Amygdala (tissue), 56 donors: ENCODE measurements around the gene FEZF1.
A peak's percentile ranks its signal among the peaks of the same experiment; 100 is the strongest.

Experiments used
- DNase-seq, 56 donors: peaks; one replicate each; lab custom pipeline; 2025; lab: John Stamatoyannopoulos, UW

Gene FEZF1

DNA sequence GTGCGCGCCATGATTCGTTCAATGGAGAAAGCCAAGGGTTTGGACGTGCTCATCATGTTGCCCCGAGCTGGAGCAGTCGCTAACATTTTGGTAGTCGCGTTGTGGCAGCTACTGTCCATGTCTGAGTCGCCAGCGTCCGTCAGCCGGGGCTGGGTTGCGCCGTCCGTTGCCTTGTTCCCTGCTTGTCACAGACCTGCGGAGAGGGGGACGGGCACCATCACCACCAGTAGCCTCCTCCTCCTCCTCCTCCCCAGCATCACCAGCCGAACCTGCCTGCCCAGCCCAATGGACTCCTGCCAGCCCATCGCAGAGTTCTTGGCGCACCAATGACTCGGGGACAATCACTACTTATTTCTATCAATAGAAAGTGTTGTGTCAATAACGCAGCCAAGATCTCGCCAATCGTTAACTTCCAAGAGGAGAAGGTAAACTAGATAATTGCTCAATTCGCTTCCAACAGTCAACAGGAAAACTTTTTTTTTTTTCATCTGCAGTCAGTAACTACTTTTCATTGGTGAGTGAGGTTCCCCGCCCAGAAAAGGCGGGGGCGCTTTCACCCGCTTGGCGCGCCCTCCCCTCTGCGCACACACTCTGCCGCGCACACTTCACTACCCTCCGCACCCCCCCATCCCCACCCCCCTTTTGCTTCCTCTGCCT, at the start of gene FEZF1:
TSS of gene FEZF1 (minus strand) at position 432 of the 657 bp plus-strand sequence. CDS start at position 119, 313 bp downstream.
- DNase-seq = peak in 11 of 56 donors; percentile 28 to 62 (median 40)

DNA sequence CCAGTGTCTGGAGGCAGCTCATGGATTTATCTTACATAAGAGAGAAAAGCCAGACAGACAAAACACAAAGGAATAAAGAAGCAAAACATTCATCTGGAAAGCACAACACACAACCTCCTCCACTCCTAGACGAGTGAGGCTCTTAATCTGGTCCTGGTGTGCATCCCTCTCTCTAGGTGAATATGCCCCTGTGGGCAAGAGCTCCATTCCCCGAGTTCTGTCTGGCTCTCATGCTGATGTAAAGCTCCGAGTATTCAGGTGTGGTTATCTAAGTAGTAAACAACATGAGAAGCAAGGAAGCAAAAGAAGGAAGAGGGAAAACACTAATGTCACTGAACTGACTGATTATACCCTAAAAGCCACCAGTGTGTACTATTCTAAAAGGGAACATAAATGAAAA, 47.9 kb upstream of the FEZF1 start:
- DNase-seq = no peak

DNA sequence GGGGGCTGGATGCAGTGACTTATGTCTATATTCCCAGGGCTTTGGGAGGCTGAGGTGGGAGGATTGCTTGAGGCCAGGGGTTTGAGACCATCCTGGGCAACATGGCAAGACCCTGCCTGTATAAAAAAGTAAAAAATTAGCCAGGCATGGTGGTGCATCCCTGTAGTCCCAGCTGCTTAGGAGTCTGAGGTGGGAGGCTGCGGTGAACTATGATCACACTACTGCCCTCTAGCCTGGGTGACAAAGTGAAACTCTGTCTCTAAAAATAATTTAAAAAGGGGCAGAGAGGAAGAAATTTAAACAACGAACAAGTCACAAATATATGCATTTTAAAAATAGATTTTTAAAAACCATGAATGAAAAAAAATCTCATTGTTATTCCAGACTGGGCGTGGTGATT, 46.2 kb upstream of the FEZF1 start:
- DNase-seq = no peak

DNA sequence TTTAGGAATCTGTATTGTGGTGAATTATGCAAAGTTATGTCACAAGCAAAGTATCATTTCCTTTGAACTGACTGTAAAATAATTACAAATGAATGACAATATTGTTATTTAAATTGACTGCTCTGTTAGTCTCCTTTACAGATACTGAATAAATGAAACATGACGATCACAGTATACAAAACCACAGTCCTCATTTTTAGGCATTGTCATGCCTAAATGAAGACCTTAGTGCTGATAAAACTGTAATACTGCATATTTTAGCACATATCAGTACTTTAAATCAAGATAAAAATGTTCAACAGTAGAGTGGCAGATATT, 39.7 kb upstream of the FEZF1 start:
- DNase-seq = no peak

DNA sequence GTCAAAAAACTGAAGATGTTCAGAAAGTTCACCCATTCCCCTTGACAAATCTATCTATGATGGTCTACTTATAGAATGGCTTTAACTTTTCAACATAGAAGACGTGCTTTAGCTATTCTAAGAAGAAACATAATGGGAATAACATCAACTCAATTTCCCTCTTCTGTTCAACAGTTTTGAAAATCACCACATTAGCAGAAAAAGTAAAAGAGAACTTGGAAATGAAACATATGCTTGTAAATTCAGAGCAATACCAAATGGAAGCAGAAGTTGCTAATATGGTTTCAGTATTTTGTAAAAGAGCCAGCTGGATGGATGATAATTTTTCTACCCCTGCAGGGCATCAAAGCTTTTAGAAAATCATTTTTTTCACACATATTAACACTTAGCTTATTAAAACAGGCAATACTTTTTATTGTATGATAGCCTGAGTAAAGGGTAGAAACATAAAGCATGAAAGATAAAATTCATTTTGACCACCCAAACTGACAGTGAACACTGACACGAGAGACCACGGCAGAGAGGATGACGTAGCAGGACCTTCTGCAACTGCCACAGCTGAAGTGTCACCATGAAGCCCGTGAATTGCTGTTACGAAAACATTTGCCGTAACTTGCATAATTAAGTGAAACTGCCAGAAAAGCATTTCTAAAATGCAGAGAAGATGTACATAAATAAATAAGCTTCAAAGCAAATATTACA, 39.2 kb upstream of the FEZF1 start:
- DNase-seq = no peak

DNA sequence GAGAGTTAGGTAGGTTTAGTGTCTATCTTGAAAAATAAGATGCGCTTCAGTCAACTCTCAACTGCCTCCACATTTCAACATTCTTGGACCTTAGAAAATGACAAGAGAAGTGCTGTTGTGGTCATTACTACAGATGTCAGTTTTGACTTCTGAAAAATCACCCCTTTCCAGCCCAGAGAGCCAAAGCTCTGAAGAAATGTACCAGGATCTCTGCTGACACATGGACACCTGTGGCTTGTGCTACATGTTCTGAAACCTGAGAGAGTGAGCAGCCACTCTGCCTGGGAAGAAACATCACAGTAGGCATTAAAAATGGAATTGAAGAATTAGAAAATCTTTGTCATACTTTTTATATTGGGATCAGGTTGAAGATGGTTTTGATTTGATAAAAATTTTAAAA, 35.9 kb upstream of the FEZF1 start:
- no peak for DNase-seq

DNA sequence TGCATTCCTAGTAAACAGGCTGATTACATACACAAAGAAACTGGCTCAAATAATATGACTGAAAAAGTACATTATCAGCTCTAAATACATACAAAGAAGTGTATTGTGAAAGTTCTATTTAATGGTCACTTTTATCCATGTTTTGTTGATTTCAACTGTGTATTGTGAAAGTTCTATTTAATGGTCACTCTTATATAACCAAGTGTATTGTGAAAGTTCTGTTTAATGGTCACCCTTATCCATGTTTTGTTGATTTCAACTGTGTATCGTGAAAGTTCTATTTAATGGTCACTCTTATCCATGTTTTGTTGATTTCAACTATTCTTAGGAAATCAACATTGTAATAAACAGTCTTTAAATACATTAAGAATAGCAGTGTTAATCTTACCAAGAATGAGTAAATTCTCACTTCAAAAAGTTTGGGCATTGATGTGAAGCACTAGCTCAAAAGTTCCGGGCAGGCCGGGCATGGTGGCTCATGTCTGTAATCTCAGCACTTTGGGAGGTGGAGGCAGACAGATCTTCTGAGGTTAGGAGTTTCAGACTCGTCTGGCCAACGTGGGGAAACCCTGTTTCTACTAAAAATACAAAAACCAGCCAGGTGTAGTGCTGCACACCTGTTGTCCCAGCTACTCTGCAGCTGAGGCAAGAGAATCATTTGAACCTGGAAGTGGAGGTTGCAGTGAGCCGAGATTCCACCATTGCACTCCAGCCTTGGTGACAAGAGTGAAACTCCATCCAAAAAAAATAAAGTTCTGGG, 34.8 kb upstream of the FEZF1 start:
- DNase-seq = no peak

DNA sequence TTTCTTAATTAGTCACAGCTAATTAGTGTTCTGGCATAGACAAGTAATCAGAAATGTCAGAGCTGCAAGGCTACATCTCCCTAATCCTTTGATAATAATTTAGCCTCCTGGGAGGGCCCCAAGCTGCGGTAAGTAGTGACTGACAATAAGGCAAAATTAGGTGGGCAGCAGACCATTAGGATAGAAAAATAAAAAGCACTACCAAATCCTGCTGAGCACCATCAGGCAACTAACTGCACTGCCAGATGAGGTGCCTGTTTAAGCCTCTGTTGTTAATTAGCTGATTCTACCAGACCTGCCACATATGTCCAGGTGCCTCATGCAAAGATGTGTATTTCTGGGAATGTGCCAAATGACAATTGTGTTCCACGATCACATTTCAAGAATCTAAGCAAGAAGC, 32.5 kb upstream of the FEZF1 start:
- no peak for DNase-seq

DNA sequence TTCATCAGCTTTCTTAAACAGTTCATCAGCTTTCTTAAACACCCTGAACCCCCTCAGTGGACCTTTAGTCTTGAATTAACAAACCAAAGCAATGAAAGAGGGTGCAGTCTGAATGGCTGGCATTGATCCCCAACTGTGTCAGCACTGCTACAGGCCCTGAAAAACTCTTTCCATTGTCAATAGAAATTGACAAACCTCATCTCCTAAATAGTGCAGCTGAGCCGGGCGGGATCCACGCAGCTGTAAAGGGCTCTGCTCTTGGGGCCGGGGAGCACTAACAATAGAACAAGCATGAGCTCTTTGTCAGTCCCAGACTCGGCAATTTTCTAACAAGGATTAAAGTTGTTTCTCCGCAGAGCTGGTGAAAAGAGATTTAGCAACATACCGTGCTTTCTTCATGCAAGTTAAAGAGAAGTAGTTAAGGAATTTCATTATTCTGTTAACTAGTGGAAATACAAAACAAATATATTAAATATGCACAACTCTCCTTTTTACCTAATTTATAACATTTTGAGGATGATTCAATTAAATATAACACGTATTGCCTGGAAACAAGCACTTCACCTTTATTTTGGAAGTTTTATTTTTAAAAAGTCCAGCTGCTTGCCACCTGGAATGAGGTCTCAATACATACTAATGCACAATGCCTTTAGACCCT, 24.7 kb upstream of the FEZF1 start:
- DNase-seq = peak in 6 of 56 donors; percentile 3 to 38 (median 12)

DNA sequence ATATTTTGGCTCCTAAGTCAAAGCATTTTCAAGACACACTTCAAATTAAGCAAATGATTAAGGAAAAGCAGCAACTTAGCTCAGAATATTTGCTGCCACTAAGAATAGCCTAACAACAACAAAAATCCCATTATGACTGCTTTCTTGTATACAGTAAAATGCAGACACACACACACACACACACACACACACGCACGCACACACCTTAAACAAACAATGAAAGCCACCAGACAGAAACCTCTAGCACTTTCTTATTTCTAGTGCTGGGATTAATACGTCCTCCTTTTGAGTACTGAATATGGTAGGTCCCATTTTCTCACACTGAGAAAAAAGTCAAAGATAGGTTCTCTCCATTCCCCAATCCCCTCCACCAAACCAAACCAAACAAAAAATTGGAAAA, 23.4 kb upstream of the FEZF1 start:
- no peak for DNase-seq

DNA sequence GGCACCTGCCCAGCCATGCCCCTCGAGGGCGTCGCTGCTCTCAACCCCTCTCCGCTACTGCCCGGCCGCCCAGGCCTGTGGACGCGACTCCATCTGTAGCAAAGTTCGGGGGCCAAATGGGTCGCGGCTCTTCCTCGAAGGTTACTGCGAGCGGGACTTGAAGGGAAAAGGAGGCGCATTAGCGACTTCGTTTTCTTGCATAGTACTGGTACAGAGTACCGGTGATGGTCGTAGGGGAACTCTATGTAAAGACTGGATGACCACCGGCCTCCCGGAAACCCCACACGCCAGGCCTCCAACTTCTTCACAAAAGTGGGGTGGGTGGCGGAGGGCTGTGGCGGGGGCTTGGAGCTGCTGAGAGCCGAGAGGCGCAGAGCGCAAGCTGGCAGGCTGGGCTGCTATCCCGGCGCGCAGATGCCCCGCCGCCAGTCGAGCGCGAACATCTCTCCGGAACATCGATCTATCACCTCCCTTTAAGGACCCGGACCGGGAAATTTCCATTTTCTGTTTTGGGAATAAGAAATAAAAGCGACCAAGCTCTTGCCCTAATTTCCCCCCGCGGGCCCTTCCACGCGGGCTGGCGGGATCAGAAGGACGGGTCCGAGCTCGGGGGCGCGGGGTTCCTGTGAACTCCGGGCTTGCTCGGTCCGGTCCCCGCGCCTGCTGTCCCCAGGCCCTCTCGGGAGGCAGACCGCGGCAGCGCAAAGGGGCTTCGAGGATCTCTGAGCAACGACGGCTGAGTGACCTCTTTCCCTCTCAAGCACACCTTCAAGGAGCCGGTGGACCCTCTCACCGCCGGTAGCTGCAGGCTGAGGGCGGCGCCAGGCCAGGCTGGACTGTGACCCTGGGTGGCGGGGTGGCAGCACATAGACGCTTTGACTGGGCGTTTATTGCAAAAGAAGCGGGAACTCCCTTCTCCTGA, 12.2 kb upstream of the FEZF1 start:
- peak in 2 of 56 donors; percentile 3 to 24 for DNase-seq

DNA sequence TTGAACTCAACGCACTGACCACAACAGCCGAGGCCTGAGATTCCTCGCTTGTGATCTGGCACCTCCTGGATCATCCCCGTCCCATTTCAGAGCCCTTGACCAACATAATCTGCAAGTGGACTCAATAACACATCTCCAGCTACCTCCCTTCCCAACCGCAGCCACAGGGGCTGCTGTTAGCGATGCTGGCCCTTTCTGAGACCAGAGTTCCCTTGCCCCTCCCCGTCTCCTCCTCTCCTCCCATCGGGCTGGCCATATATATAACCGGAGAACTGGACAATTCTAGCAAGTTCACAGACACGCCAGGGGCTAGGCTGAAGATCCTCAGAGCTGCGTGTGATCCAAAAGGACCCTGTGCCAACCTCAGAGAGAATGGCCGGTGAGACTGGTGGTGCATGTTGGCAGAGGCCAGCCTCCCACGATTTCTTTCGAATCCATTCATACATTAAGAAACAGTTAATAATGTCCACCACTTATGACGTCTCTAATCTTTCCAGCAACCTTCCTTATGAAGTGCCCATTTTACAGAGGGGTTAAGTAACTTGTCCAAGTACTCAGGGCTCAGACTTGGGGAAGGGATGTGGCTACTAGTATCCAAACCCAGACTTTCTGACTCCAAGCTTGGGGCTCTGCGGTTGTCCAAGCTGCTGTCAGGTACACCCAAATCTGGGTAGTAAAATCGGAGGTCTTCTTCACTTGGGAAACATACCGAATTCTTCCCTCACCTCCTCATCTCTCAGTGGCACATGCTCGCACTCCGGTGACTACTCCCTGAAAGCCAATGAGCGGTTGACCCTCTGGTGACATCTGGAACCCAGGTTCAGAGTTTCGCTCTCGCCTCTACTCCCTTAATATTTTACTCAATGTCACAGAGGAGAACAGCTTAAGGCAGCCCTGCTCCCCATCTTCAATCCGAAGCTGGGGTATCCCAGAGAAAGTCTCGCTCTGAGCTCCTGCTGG, 11.2 kb upstream of the FEZF1 start:
- no peak for DNase-seq

DNA sequence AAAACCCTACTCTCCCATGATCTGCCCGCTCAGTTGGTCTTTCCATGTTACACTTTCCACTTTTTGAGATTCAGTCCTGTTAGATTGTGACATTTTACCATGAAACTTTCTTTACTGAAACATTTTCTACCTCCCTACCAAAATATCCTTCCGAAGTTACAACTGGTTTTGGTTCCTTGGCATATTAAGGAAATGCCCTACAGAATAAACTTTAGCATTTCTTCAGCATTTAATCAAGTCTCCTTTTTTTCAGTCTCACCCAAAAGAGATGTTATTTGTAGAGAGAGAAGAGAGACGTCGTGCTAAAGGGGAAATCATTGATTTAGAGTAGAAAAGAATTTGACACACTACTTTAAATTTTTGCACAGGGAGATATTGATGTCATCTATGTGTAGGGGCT, 9.7 kb upstream of the FEZF1 start:
- no peak for DNase-seq

DNA sequence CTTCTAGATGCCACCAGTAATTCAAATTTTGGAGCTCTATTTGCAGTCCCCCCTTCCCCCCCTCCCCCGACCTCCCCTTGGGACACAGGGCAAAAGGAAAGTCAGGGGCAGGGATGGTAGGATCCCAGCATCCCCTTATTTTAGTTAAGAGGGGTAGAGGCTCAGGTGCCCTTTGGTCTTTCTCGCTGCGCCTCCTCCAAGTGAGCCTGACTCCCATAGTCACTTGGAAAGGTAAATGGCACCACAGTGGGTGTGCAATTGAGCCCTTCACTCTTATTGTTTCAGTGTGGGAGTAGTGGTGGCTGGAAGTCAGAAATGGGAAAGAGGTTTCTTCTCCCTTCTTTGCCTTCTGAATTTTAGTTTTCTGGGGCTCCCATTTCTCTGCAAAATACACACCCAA, 8.2 kb upstream of the FEZF1 start:
- DNase-seq = no peak

DNA sequence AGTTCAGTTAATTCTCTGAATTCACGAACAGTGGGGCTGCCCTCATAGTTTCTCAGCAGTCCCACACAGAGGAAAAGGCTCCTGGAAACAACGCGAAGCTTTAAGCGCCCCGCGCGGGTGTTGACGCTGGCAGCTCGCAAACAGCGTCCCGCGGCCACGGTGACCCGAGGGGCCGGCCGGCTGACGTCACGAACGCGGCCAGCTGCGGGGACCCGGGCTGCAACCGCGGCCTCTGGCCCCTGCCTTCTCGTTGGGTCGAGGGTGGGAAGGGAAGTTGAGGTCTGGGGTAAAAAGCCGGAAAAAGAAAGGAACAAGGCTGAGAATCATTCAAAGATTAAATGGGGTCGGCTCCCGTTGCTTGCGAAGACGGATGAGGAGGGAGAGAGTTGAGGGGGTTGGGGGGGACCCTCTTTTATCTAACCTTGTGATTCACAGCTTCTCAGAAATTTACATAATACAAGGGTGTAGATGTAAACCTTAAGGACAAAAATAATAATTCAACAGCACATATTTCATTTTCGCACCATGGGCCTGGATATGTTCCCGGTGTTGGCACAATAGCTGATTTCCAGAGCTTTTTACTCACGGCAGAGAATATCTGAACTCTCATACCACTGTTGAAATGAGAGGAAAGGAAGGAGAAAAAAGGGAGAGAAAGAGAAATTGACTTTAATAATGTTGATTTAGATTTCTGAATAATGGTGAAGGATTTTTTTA, 7.3 kb upstream of the FEZF1 start:
- peak in 8 of 56 donors; percentile 25 to 69 (median 49) for DNase-seq

DNA sequence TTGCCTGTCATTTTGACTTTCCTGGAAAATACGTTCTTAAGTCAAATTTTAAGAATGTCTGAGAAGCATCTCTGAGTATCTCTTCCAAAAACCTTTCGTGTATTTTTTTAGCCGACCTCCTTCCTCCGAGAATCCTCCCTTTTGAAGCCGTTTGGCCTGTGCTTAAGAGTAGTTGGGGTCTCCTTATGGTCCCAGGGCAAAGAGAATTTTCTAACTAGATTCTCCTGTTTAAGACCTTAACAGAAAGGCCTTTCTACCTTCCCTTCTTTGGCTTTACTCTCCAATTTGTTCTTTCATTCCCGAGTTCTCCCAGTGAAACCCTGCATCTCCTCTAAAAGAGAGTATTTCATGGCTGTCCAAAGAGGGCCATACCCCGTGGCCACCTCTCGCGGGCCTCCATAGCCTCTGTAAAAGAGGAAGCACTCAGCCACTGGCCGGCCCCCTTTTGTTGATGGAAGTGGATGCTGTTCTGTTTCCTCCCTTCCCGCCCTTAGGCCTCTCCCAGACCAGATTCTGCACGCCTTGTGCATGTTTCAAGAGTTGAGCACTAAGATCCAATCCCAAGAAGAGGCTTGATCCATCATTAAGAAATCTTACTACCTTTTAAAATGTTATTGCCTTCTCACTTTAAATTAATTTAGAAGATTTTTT, 6.6 kb upstream of the FEZF1 start:
- no peak for DNase-seq

DNA sequence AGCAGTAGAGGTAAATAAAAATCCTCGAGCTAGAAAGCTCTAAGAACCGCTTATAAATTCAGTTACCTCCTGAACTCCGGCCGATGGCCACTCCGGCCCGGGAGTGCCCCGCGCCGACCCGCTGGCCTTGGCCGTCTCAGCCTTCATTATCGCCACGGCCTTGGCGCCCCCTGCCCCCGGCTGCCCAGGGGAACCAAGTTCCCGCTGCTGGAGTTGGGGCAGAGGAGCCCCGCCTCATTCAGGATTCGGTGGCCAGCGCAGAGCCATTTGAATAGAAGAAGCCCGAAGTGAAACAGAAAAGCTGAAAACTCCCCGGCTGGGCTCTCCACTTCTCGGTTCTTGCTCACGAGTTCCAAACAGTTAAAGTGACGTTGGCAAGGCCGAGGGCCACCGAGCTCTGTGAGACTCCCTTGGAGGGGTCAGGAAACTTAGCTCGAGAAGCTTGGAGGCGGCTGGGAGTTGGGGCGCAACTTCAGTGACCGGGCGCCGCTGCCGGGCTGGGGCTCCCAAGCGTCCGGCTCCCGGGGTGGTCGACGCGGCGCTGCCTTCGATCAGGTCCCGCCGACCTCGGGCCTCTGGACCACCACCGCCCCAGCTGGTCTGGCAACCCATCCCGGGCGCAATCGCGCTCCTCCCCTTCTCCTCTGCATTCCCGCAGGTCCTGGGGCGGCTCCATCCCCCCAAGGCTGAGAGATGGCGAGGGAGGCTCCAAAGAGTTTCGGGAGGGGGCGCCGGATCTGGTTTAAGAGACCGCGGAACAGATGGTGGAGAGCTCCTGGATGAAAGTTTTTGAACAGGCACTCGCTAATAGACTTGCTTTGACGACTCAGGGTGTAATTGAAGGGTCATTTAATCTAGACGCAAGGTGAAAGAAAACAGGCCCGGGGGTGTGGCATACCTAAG, 5.8 kb upstream of the FEZF1 start:
- DNase-seq = peak in 4 of 56 donors; percentile 25 to 66 (median 36)
